ENCODE measurements around the gene VAT1.

DNA sequence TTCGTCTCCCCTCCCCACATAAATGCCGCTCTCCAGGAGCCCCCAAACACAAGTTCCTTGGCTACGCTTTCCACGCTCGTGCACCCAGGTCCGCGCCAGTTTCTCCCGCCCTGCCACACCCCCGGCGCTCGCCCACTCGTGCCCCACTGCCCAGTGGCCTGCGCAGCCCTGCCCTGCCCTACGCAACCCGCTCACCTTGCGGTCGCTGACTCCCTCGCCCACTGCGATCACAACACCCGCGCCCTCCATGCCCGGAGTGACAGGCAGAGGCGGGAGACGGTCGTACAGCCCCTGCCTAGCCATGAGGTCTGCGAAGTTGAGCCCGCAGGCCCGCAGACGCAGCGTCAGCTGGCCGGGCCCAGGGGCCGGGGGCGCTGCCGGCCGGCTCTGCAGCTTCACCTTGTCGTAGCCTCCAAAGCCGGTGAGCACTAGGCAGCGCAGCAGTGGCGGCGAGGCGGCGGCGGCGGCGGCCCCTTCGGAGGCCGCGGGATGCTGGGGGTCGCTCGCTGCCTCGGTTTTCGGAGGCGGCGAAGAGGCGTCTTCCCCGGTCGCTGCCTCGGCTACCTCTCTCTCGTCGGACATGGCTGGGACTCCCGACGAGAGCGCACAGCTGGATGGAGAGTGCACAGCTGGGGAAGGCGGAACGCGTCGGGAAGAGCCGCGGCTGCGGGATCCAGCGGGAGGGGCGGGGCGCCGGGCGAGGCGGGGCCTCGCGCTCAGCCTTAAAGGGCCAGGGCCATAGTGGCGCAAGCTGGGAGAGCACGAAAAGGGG lies at the start of gene VAT1:
- TF ChIP-seq POLR2AphosphoS5 (IDR thresholded peaks at IDR 0.05; ENCODE audit: borderline replicate concordance, low read depth, low read length) (no peak; the same call in 1 of the 2 replicates), EZH2 (IDR thresholded peaks at IDR 0.05) (no peak), FOXP2 (optimal IDR thresholded peaks at IDR 0.05; ENCODE audit: control extremely low read depth, extremely low read length, insufficient read depth) (no peak)
